Measurements from ENCODE around the gene PCSK1N.

GRCh38 chrX:48787505-48788443 lies 47.6 kb downstream of the PCSK1N start:
- TF ChIP-seq ARNTL (CRISPR knock-in tag; IDR thresholded peaks at IDR 0.05; ENCODE audit: borderline replicate concordance, low read depth) (no peak), SNAI2 (CRISPR knock-in tag; IDR thresholded peaks at IDR 0.05) (no peak), PATZ1 (CRISPR knock-in tag; IDR thresholded peaks at IDR 0.05; ENCODE audit: borderline replicate concordance) (no peak), ZFP30 (CRISPR knock-in tag; IDR thresholded peaks at IDR 0.05) (no peak), CSRNP3 (CRISPR knock-in tag; IDR thresholded peaks at IDR 0.05) (no peak), TCF4 (CRISPR knock-in tag; IDR thresholded peaks at IDR 0.05; ENCODE audit: borderline replicate concordance) (no peak)
